IMR-90 (cell line): ENCODE measurements around the gene HACD2. TPM values are rescaled to one million over a fixed set of nuclear protein-coding genes. Genes with fewer than 3 reads are reported as not detected.

Source experiments
- ATAC-seq: fragments of 200-7000 bp; cut with Tn5 transposase; 2 replicates; pipeline ENCODE4 v1.9.1; 2020; ENCODE audit warnings: low read depth, mild to moderate bottlenecking, moderate library complexity
- BruUV-seq: library from RNA; stranded (reverse); fragments of 400-500 nt; replicated peaks from 2 replicates; lab custom pipeline; 2021; lab: Mats Ljungman, UMichigan
- CTCF ChIA-PET: fragments of 300-600 bp; formaldehyde crosslinking; extraction: SDS; loops from one replicate; lab custom pipeline; 2021; ENCODE audit warnings: antibody characterized with exemption; lab: Yijun Ruan, JAX
- POLR2A ChIA-PET: fragments of 300-600 bp; sonication (Branson Sonifier 250); formaldehyde crosslinking; loops from one replicate; lab custom pipeline; 2022; ENCODE audit warnings: antibody characterized with exemption; ENCODE audit not compliant: unreplicated experiment; lab: Charles Lee
- DNase-seq: peaks from one replicate; pipeline ENCODE4 v3.0.0; 2013
- H2AFZ ChIP-seq: replicated peaks from 2 replicates; pipeline ENCODE3; 2013; ENCODE audit warnings: low read length, mild to moderate bottlenecking; ENCODE audit not compliant: poor library complexity
- H2AK5ac ChIP-seq: 2 replicates; pipeline ENCODE4 v1.6.1; 2013; ENCODE audit warnings: low read depth, low read length, inconsistent platforms
- H2AK9ac ChIP-seq: replicated peaks from 2 replicates; pipeline ENCODE3; 2013; ENCODE audit warnings: mild to moderate bottlenecking, low read depth, low read length, moderate library complexity; ENCODE audit not compliant: poor library complexity
- H2BK120ac ChIP-seq: 2 replicates; pipeline ENCODE4 v1.6.1; 2013; ENCODE audit warnings: low read depth, low read length, inconsistent platforms
- H2BK15ac ChIP-seq: 3 replicates; pipeline ENCODE4 v1.6.1; 2013; ENCODE audit warnings: low read depth, low read length, inconsistent platforms
- H2BK20ac ChIP-seq: 2 replicates; pipeline ENCODE4 v1.6.1; 2013; ENCODE audit warnings: low read depth, mild to moderate bottlenecking, inconsistent platforms, low read length, moderate library complexity
- H2BK5ac ChIP-seq: 2 replicates; pipeline ENCODE4 v1.6.1; 2013; ENCODE audit warnings: mild to moderate bottlenecking, low read depth, low read length, inconsistent platforms; ENCODE audit not compliant: poor library complexity, severe bottlenecking
- H3K14ac ChIP-seq: replicated peaks from 2 replicates; pipeline ENCODE4 v1.6.1; 2013; ENCODE audit warnings: low read depth, low read length, inconsistent platforms
- H3K18ac ChIP-seq: 2 replicates; pipeline ENCODE4 v1.6.1; 2013; ENCODE audit warnings: low read depth, low read length, control low read depth
- H3K23ac ChIP-seq: 2 replicates; pipeline ENCODE4 v1.6.1; 2013; ENCODE audit warnings: low read depth, low read length, inconsistent platforms
- H3K27ac ChIP-seq: 2 replicates; pipeline ENCODE4 v1.5.1; 2013; ENCODE audit warnings: mild to moderate bottlenecking, control low read depth, low read length; ENCODE audit not compliant: insufficient read depth
- H3K27me3 ChIP-seq: 2 replicates; pipeline ENCODE4 v1.6.1; 2013; ENCODE audit warnings: low read length; ENCODE audit not compliant: control insufficient read depth, insufficient read depth
- H3K36me3 ChIP-seq: 2 replicates; pipeline ENCODE4 v1.6.1; 2013; ENCODE audit warnings: low read length, mixed read lengths; ENCODE audit not compliant: control insufficient read depth, insufficient read depth
- H3K4ac ChIP-seq: 2 replicates; pipeline ENCODE4 v1.6.1; 2013; ENCODE audit warnings: low read depth, low read length, inconsistent platforms
- H3K4me1 ChIP-seq: 2 replicates; pipeline ENCODE4 v1.6.1; 2013; ENCODE audit warnings: low read length, mixed read lengths; ENCODE audit not compliant: control insufficient read depth, insufficient read depth
- H3K4me2 ChIP-seq: 2 replicates; pipeline ENCODE4 v1.6.1; 2013; ENCODE audit warnings: low read depth, mild to moderate bottlenecking, control low read depth, low read length, moderate library complexity
- H3K4me3 ChIP-seq: 2 replicates; pipeline ENCODE4 v1.5.1; 2013; ENCODE audit warnings: low read depth, mild to moderate bottlenecking, control low read depth, low read length, moderate library complexity; ENCODE audit not compliant: insufficient read depth
- H3K56ac ChIP-seq: 2 replicates; pipeline ENCODE4 v1.6.1; 2013; ENCODE audit warnings: low read length, inconsistent platforms; ENCODE audit not compliant: insufficient read depth; ENCODE audit errors: extremely low read depth
- H3K79me1 ChIP-seq, 2 experiments: 2 replicates each; pipeline ENCODE4 v1.6.1; 2013; ENCODE audit warnings: low read length in 2 of 2, inconsistent platforms in 1 of 2, low read depth in 1 of 2
- H3K9ac ChIP-seq: 2 replicates; pipeline ENCODE4 v1.6.1; 2013; ENCODE audit warnings: low read depth, low read length, control low read depth
- H3K9me1 ChIP-seq: 2 replicates; pipeline ENCODE4 v1.6.1; 2013; ENCODE audit warnings: low read length, inconsistent platforms; ENCODE audit not compliant: insufficient read depth
- H3K9me3 ChIP-seq: 2 replicates; pipeline ENCODE4 v1.6.1; 2013; ENCODE audit warnings: low read length; ENCODE audit not compliant: control insufficient read depth, insufficient read depth
- H4K20me1 ChIP-seq: 2 replicates; pipeline ENCODE4 v1.6.1; 2013; ENCODE audit warnings: low read length, inconsistent platforms; ENCODE audit not compliant: insufficient read depth
- H4K5ac ChIP-seq: 2 replicates; pipeline ENCODE4 v1.6.1; 2013; ENCODE audit warnings: mild to moderate bottlenecking, low read depth, low read length, control low read depth
- H4K8ac ChIP-seq, 2 experiments: 2 replicates each; pipeline ENCODE4 v1.6.1; 2013; ENCODE audit warnings: low read depth in 2 of 2, low read length in 2 of 2, control low read depth in 1 of 2, inconsistent platforms in 1 of 2
- H4K91ac ChIP-seq: 2 replicates; pipeline ENCODE4 v1.6.1; 2013; ENCODE audit warnings: low read depth, low read length, inconsistent platforms; ENCODE audit not compliant: insufficient read depth
- BHLHE40 ChIP-seq: fragments of 150-350 bp; IDR thresholded peaks from 2 replicates; pipeline ENCODE4 v1.6.1; 2016; ENCODE audit warnings: mild to moderate bottlenecking, low read depth, low read length
- CEBPB ChIP-seq: IDR thresholded peaks from 2 replicates; pipeline ENCODE4 v1.6.1; 2012; ENCODE audit warnings: low read depth, low read length, improper control_type of control experiment
- CHD1 ChIP-seq: IDR thresholded peaks from 2 replicates; pipeline ENCODE4 v1.6.1; 2012; ENCODE audit warnings: low read depth, low read length, improper control_type of control experiment
- CTCF ChIP-seq: conservative IDR thresholded peaks from 2 replicates; pipeline ENCODE4 v1.5.1; 2012; ENCODE audit warnings: mild to moderate bottlenecking, low read depth, low read length, improper control_type of control experiment
- FOS ChIP-seq: fragments of 150-350 bp; IDR thresholded peaks from 2 replicates; pipeline ENCODE4 v1.6.1; 2016; ENCODE audit warnings: low read depth, low read length
- MAFK ChIP-seq: IDR thresholded peaks from 2 replicates; pipeline ENCODE4 v1.6.1; 2012; ENCODE audit warnings: low read depth, low read length, improper control_type of control experiment
- MAZ ChIP-seq: IDR thresholded peaks from 2 replicates; pipeline ENCODE4 v1.6.1; 2012; ENCODE audit warnings: low read depth, mild to moderate bottlenecking, low read length, improper control_type of control experiment, moderate library complexity, borderline replicate concordance
- NFE2L2 ChIP-seq: fragments of 150-350 bp; IDR thresholded peaks from 2 replicates; pipeline ENCODE4 v1.6.1; 2016; ENCODE audit warnings: low read depth, mild to moderate bottlenecking, low read length
- POLR2A ChIP-seq: IDR thresholded peaks from 2 replicates; pipeline ENCODE4 v1.6.1; 2012; ENCODE audit warnings: mild to moderate bottlenecking, low read depth, low read length
- RAD21 ChIP-seq: IDR thresholded peaks from 2 replicates; pipeline ENCODE4 v1.6.1; 2012; ENCODE audit warnings: low read length, improper control_type of control experiment
- RCOR1 ChIP-seq: IDR thresholded peaks from 2 replicates; pipeline ENCODE4 v1.6.1; 2012; ENCODE audit warnings: mild to moderate bottlenecking, low read length, improper control_type of control experiment; ENCODE audit not compliant: insufficient replicate concordance
- RFX5 ChIP-seq: IDR thresholded peaks from 2 replicates; pipeline ENCODE4 v1.8.0; 2012; ENCODE audit warnings: low read depth, mild to moderate bottlenecking, low read length, moderate library complexity
- SMC3 ChIP-seq: fragments of 150-350 bp; IDR thresholded peaks from 2 replicates; pipeline ENCODE4 v1.6.1; 2016; ENCODE audit warnings: low read depth, mild to moderate bottlenecking, antibody characterized with exemption, low read length, moderate library complexity
- WGBS, 2 experiments: methylation state at CpG; one replicate each; pipeline versions ENCODE4 v1.1.5 to v1.1.7; 2013; ENCODE audit warnings: missing lambda C conversion rate in 2 of 2; ENCODE audit not compliant: insufficient read length in 1 of 2; ENCODE audit errors: extremely low coverage in 2 of 2; 5-methylcytosine and 5-hydroxymethylcytosine counted together
- dilution Hi-C: fragments of 300-500 bp; cut with HindIII; formaldehyde crosslinking; loops from one replicate; pipeline ENCODE4 v1.14.3; 2018; ENCODE audit warnings: low sequenced_read_pairs; ENCODE audit not compliant: unreplicated experiment
- in situ Hi-C: fragments of 300-500 bp; cut with MboI; formaldehyde crosslinking; loops from 3 replicates; pipeline ENCODE4 v1.14.3; 2019; ENCODE audit warnings: low sequenced_read_pairs, inconsistent platforms, mixed read lengths
- intact Hi-C: fragments of 100-400 bp; cut with micrococcal nuclease; formaldehyde crosslinking; loops from 2 replicates; pipeline ENCODE4 v1.10.0; 2022
- polyA plus RNA-seq, 3 experiments: library from polyadenylated mRNA; depleted of rRNA; stranded (reverse); fragments of >200 nt; gene quantifications; 2 replicates each; pipeline ENCODE4 v1.2.3, GENCODE V29; 2012; ENCODE audit warnings: low replicate concordance in 1 of 3
- total RNA-seq: library from RNA; depleted of rRNA; stranded (reverse); fragments of >200 nt; gene quantifications from 2 replicates; pipeline ENCODE4 v1.2.3, GENCODE V29; 2012
- TF ChIP-seq, protein P1 (sequence below): fragments of 150-350 bp; IDR thresholded peaks from 2 replicates; pipeline ENCODE4 v1.6.1; 2017; ENCODE audit warnings: mild to moderate bottlenecking, antibody characterized with exemption, low read length, low read depth
- TF ChIP-seq, protein P2 (sequence below): fragments of 150-350 bp; IDR thresholded peaks from 2 replicates; pipeline ENCODE4 v1.6.1; 2016; ENCODE audit warnings: low read depth, mild to moderate bottlenecking, low read length, moderate library complexity, borderline replicate concordance

HACD2 gene
- total and polyA plus RNA-seq, 2 of the 4 experiments (the other 2 are of a cell fraction), result 21.5 to 22.6 TPM

DNA sequence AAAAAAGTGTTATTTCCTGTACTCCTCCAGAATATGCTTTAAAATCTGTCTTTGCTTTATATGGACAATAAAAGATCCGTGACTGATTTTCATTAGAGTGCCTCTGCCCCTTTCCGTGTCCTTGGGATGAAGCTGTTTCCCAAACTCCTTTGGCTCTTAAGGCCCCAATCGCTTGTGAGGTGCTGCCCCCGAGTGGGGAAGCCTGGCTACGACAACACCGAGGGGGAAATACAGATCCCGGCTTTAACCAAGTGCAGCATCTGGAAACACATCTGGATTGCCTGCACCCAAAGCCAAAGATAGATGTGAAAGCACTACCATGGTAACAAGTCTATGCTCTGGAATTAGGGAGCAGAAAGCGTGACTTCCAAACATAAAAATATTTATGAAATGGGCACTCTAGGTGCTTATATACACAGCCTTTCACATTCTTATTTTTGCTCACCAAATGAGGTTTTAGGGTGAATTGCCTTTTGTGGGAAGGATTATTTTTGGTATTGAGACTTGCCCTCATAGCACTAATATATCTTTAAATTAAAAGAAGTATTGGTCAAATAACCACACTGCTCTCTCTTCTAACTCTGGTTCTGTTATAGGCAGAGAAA is 95.4 kb downstream of the HACD2 start:
- H2AFZ ChIP-seq, result no peak overlapping the region
- H3K18ac ChIP-seq, result no peak overlapping the region
- H3K4ac ChIP-seq, result no peak overlapping the region
- WGBS, 2 experiments, result 0% methylated on average over 3 of the region's 8 CpGs; no CpG with 5 or more reads in 1 of the 2 experiments
- POLR2A ChIA-PET, result no interaction called here
- H2BK120ac ChIP-seq, result no peak overlapping the region
- no peaks in the 10 kb centered on the region for H3K9me3 ChIP-seq
- no peak overlapping the region for H3K56ac ChIP-seq
- H2BK15ac ChIP-seq, result no peak overlapping the region
- in situ Hi-C loops, result loop anchor here (5.0 kb wide), 1 partner anchor 162 kb away; no protein-coding TSS in a partner anchor
- no peak overlapping the region for H2AK5ac ChIP-seq
- no peak overlapping the region for H3K4me3 ChIP-seq
- no peak overlapping the region for H3K4me2 ChIP-seq
- H4K5ac ChIP-seq, result no peak overlapping the region
- H3K9ac ChIP-seq, result no peak overlapping the region
- DNase-seq (peak; percentile 56), ATAC-seq (peak; percentile 98)
- no peak overlapping the region for H2BK5ac ChIP-seq
- dilution Hi-C loops, result no loop called here
- H3K14ac ChIP-seq, result no peak overlapping the region
- peaks cover 5% of the 10 kb centered on the region for H3K27me3 ChIP-seq
- H3K79me1 ChIP-seq, result no peaks in the 10 kb centered on the region
- peaks cover 5% of the 10 kb centered on the region; the same call in 1 of the 2 replicates for H3K36me3 ChIP-seq
- no peak overlapping the region for H2AK9ac ChIP-seq
- intact Hi-C loops, result loop anchor here (1.0 to 2.0 kb wide), 2 partner anchors 69 to 160 kb away; no protein-coding TSS in a partner anchor
- no TSS peak for BruUV-seq
- CTCF ChIA-PET, result interaction anchor here (0.8 to 1.2 kb wide), 3 partner anchors 9 to 162 kb away, joined by 5 to 9 read pairs (median 5); no protein-coding TSS in a partner anchor
- no peaks in the 10 kb centered on the region for H3K9me1 ChIP-seq
- no peak overlapping the region for H2BK20ac ChIP-seq
- H3K27ac ChIP-seq, result no peak overlapping the region
- no peaks in the 10 kb centered on the region for H4K20me1 ChIP-seq
- H4K91ac ChIP-seq, result no peak overlapping the region
- no peaks in the 10 kb centered on the region for H3K4me1 ChIP-seq
- H3K23ac ChIP-seq, result no peak overlapping the region
- H4K8ac ChIP-seq, result no peak overlapping the region
- no peak for TF ChIP-seq RCOR1
- peak; percentile 94 for TF ChIP-seq RAD21
- TF ChIP-seq SMC3, result peak; percentile 91
- TF ChIP-seq, protein P1, sequence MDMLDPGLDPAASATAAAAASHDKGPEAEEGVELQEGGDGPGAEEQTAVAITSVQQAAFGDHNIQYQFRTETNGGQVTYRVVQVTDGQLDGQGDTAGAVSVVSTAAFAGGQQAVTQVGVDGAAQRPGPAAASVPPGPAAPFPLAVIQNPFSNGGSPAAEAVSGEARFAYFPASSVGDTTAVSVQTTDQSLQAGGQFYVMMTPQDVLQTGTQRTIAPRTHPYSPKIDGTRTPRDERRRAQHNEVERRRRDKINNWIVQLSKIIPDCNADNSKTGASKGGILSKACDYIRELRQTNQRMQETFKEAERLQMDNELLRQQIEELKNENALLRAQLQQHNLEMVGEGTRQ, result no peak
- TF ChIP-seq MAFK, result no peak
- TF ChIP-seq RFX5, result no peak
- TF ChIP-seq BHLHE40, result no peak
- no peak for TF ChIP-seq CHD1
- TF ChIP-seq, protein P2, sequence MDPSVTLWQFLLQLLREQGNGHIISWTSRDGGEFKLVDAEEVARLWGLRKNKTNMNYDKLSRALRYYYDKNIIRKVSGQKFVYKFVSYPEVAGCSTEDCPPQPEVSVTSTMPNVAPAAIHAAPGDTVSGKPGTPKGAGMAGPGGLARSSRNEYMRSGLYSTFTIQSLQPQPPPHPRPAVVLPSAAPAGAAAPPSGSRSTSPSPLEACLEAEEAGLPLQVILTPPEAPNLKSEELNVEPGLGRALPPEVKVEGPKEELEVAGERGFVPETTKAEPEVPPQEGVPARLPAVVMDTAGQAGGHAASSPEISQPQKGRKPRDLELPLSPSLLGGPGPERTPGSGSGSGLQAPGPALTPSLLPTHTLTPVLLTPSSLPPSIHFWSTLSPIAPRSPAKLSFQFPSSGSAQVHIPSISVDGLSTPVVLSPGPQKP, result no peak
- TF ChIP-seq NFE2L2, result no peak
- peak; percentile 56; the same call in 1 of the 2 replicates for TF ChIP-seq POLR2A
- TF ChIP-seq CEBPB, result no peak
- peak; percentile 88 for TF ChIP-seq CTCF
- TF ChIP-seq FOS, result no peak
- no peak for TF ChIP-seq MAZ
